Stimulated activated CD4-positive, alpha-beta T cell treated with anti-CD3 and anti-CD28 coated beads, Interleukin-4, amount 100 ng/mL, for 1 hour (primary cell): ENCODE results near the gene EPAS1.
"Not testable (repeated sequence)": the region's sequence is repeated elsewhere in the genome, so short reads cannot be mapped to it uniquely, and the experiment has no call there.

Experiments
- DNase-seq: peaks from one replicate; pipeline ENCODE4 v3.0.0-alpha.2; 2020

Gene EPAS1

GRCh38 chr2:46384457-46384815, 87.2 kb downstream of the EPAS1 start:
- no peak for DNase-seq

GRCh38 chr2:46385786-46386577, 88.8 kb downstream of the EPAS1 start:
- DNase-seq, result no peak

DNA sequence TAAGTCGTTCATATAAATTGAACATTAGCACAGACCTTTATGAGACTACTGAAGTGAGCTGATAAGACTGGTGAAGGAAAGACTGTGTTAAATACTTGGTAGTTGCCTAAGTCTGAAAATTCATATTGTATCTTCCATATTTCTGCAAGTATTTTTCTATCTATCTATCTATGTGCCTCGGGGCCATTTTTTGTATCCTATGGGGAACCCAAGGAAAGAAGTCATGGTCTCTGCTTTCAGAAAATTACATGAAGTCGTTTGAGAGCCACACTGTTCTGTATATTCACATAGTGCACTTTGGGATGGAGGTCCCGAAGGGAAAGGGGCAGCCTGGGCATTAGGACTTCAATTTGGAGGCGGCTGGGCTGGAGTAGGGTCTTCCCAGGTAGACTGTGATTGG, 89.6 kb downstream of the EPAS1 start:
- DNase-seq, result no peak

DNA sequence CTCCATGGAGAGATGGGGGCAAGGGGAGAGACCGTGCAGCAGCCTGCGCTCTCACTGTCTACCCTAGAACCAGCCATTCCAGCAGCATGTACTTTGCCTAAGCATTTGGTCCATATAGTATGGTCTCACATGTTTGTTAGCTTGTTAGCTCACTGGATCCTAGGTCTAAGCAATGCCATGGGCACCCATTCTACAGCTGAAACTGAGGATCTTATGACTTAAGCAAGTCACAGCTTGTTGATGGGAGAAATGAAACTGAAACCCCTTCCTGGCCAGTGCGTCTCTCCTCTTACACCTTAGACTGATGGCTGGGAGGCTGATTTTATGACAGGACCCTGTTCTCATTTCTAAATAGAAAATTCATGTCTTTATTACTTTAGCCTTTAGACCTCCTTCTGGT, 90.1 kb downstream of the EPAS1 start:
- DNase-seq, result no peak

DNA sequence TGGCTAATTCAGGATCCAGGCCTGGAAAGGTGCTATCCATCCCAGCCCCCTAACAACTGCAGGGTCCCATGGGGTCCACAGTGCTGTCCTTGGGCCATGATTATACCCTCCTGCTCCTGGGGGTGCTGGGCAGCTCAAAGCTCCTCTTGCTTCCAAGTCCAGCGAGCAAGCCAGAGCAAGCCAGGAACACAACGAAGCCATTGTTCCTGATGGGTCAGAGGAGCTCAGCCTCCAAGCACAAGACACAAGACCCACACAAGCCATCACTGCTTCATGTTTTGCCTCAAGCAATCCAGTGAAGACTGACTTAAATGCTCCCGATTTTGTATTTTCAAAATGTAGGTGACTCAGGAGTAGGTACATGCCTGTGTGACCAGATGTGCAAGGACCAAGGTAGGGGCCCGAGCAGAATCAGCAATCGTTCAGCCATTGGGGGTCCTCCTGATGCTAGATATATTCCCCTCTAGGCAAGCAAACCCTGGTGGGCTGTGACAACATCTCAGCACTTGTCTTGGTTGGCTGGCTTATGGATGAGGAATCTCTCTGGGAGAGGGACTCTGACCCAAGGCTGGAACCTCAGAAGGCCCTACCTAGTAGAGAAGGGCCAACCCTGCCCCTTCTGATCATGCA, 90.8 kb downstream of the EPAS1 start:
- no peak for DNase-seq

- DNase-seq, result no peak
Measured at GRCh38 chr2:46388881-46389280, 91.7 kb downstream of the EPAS1 start.

GRCh38 chr2:46389417-46389916, 92.3 kb downstream of the EPAS1 start:
- DNase-seq, result no peak

- no peak for DNase-seq
Measured at GRCh38 chr2:46390036-46390435, 92.8 kb downstream of the EPAS1 start.

DNA sequence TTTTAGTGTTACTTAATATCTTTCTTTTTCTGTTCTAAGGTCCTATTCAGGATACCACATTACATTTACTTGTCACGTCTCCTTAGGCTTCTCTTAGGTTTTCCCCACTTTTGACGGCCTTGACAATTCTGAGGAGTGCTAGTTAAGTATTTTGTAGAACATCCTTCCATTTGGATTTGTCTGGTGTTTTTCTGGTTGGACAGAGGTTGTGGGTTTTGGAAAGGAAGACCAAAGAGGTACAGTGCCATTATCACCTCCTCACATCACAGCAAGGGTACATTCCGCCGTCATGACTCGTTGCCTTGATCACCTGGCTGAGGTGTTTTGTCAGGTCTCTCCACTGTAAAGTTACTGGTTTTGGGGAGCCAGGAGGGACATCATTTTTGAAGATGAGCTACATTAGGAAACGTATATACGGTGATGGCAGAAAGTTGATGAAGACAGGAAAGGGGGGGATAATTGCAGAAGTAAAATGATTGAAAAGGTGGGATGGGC, 93.7 kb downstream of the EPAS1 start:
- no peak for DNase-seq

DNA sequence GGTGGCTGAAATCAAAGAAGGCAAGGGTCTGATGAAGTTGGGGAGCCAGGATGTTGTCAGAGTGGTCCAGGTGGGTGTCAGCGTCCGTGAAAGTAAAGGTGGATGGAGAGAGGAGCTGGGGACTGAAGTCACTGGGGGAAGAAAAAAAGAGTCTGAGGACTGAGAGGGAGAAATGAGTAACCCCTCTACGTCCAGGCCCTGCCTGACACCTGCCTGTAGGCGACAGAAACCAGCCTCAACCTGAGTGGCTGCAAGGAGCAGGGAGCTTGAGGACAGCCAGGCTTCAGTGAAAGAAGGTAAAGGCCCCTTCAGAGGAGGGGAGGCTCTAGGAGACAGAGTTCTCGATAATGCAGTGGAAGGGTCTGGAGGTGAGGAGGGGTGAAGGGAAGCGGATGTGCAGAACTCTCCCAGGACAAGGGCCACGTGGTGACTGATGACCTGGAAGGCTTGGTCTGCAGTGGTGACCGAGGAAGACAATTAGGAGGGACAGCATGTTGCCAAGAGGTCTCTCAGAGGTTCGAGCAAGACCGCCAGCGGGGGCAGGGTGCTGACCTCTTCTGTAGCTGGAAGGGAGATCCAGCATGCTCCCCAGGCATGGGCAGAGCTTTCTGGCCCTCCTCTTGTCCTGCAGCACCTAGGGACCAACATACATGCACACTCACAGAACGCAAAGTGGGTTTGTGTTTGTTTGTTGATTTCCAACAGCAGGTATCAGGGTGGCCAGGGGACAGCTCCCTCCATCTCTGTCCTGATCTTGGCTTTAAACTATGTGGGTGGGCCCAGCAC, 95.5 kb downstream of the EPAS1 start:
- no peak for DNase-seq

DNA sequence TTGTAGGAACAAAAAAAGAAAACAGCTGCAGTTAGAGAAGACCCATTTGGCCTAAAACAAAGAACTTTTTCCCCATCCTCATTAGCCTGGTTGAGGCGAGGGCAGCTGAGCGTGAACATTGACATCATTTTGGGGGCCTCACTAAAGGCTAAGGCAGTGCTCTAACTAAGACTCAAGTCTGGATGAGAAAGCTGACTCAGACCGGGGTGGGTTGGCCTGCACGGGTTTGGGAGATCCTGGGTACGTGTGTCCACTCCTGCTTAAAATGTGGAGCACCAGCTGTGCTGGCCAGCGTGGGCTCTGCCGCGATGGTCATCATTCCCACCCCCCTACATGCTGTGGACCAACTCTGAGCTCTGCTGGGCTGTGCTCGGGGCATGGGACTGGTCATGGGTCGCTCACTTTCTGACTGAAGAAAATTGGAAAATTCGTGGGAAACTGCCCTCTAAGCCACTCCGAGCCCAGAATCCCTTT, 96.2 kb downstream of the EPAS1 start:
- DNase-seq, result no peak

GRCh38 chr2:46393865-46394264, 96.7 kb downstream of the EPAS1 start:
- DNase-seq, result no peak

GRCh38 chr2:46394649-46395510, 97.7 kb downstream of the EPAS1 start:
- DNase-seq, result no peak

DNA sequence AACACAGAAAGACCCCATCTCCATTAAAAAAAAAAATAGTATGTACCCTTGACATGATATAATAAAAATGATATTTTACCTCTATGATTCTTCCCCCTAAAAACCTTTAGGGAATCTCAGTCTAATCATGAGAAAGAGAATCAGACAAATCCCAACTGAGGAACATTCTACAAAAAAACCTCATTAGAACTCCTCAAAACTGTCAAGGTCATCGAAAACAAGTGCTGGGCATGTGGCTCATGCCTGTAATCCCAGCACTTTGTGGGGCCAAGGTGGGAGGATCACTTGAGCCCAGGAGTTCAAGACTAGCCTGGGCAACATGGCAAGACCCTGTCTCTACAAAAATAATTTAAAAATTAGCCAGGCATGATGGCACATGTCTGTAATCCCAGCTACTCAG, 98.5 kb downstream of the EPAS1 start:
- not testable (repeated sequence) for DNase-seq

GRCh38 chr2:46400016-46400415, 102.8 kb downstream of the EPAS1 start:
- DNase-seq, result no peak

- DNase-seq, result no peak
Measured at GRCh38 chr2:46402874-46403273, 105.7 kb downstream of the EPAS1 start.

- no peak for DNase-seq
Measured at GRCh38 chr2:46404181-46404759, 107.1 kb downstream of the EPAS1 start.

- DNase-seq, result no peak
Measured at GRCh38 chr2:46407852-46408455, 110.7 kb downstream of the EPAS1 start.

DNA sequence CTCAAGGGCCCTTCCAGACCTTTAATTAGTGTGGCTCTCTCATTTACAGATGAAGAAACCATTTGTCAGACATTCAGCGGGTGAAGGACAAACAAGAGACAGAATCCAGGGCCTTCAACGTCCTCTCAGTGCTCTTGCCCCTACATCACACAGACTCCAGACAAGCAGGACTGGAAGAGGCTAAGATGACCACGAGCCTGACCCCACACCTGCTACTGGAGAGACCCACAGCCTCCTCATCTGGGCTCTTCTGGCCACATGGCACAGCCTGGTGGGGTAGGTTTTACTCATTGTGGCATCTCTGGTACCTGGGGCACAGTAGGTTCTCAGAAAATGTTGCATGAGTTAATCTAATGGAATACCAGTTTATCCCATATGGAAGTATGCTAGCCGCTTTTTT, 112.5 kb downstream of the EPAS1 start:
- DNase-seq, result no peak

DNA sequence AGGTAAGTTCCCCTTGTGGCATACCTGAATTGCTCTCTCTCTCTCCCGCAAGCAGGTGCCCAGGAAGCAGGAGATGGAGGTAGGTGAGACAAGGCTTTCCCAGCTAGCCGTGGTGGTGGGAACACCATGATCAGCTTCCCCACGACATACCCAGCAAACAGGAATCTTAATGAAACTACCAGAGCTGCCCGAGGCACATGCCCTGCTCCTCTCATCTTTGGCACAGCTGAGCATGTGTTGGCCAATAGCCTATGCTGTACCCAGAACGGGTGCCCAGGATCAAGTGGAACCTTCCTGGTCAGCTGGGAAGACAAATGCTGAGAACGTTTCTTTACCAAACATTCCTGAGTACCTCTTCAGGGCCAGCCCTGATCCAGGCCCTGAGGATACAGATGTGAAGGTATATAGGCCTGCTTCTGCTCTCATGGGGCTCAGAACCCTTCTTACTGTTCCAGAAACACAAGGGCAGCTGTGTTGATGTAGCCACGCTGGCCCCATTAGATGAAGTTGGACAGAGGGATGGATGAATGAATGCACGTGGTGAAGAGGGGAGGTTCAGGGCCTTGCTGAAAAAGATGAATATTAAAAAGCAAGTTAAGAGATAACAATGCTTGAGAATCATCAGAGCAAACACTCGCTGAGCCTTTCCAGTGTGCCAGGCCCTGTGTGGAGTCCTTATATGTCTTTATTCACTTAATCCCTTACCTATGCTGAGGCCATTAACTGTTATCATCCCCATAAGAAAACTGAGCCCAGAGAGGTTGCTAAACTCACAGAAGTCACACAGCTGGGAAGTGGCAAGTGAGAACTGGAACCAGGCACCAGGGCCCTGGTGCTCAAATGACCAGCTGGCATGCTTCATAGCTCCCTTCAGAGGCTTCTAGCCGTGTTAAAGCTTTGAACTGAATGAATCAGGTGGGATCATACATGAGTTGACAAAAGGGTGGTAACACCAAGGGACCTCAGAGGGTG, 113.4 kb downstream of the EPAS1 start:
- no peak for DNase-seq
